Heart right ventricle (tissue), 16 donors: ENCODE measurements around the gene DDIT4. TPM values are rescaled to one million over a fixed set of nuclear protein-coding genes. Genes with fewer than 3 reads are reported as not detected.
"Not testable (repeated sequence)": the region's sequence is repeated elsewhere in the genome, so short reads cannot be mapped to it uniquely, and the experiment has no call there.

ENCODE experiments used
- ATAC-seq, 8 donors: fragments of 200-7000 bp; cut with Tn5 transposase; one replicate each; pipeline ENCODE4 v1.9.1; 2020; ENCODE audit warnings: mild to moderate bottlenecking in 8 of 8, moderate library complexity in 8 of 8, moderate number of reproducible peaks in 1 of 8
- DNase-seq, 2 donors: peaks; one replicate each; pipeline ENCODE4 v3.0.0-alpha.2; 2020
- H3K27ac ChIP-seq, 10 donors: fragments of 200-600 bp; sonication (generic) in 2 of 10; one replicate each; pipeline versions ENCODE4 v1.5.0 to v1.8.0; 2020 to 2022; ENCODE audit warnings: mild to moderate bottlenecking in 3 of 10
- H3K27me3 ChIP-seq, 7 donors: fragments of 200-600 bp; one replicate each; pipeline ENCODE4 v1.8.0; 2021 to 2022; ENCODE audit warnings: mild to moderate bottlenecking in 2 of 7
- H3K36me3 ChIP-seq, 9 donors: fragments of 200-600 bp; sonication (generic) in 1 of 9; one replicate each; pipeline versions ENCODE4 v1.5.0 to v1.8.0; 2020 to 2022; ENCODE audit warnings: mild to moderate bottlenecking in 2 of 9
- H3K4me1 ChIP-seq, 9 donors: fragments of 200-600 bp; sonication (generic) in 1 of 9; one replicate each; pipeline versions ENCODE4 v1.5.0 to v1.8.0; 2020 to 2022; ENCODE audit warnings: mild to moderate bottlenecking in 4 of 9
- H3K4me3 ChIP-seq, 10 donors: fragments of 200-600 bp; sonication (generic) in 2 of 10; one replicate each; pipeline versions ENCODE4 v1.5.0 to v1.8.0; 2020 to 2022; ENCODE audit warnings: mild to moderate bottlenecking in 7 of 10, moderate library complexity in 2 of 10
- H3K9me3 ChIP-seq, 11 donors: fragments of 200-600 bp in 10 of 11; sonication (generic) in 2 of 11; one replicate each; pipeline versions ENCODE4 v1.5.0 to v1.8.0; 2013 to 2022; ENCODE audit warnings: mild to moderate bottlenecking in 2 of 11, control low read depth in 1 of 11, moderate library complexity in 1 of 11
- CTCF ChIP-seq, 9 donors: fragments of 200-600 bp; sonication (generic) in 2 of 9; IDR thresholded peaks; one replicate each; pipeline versions ENCODE4 v1.5.0 to v1.8.0; 2021 to 2022; ENCODE audit warnings: antibody characterized with exemption in 9 of 9, mild to moderate bottlenecking in 5 of 9, moderate library complexity in 1 of 9
- WGBS, 2 donors: extraction: QIAGEN DNeasy Blood & Tissue Kit; methylation state at CpG; one replicate each; pipeline ENCODE4 v1.1.7; 2013; ENCODE audit warnings: inconsistent platforms in 1 of 2; 5-methylcytosine and 5-hydroxymethylcytosine counted together
- intact Hi-C, 10 donors: fragments of 100-400 bp; cut with DNase I; formaldehyde crosslinking; loops; one replicate each; pipeline versions ENCODE4 v1.11.1 to v1.14.2; 2022
- polyA plus RNA-seq, 2 donors: library from polyadenylated mRNA; stranded (reverse); fragments of 200-250 nt; gene quantifications; one replicate each; pipeline ENCODE4 v1.2.3, GENCODE V29; 2013
- total RNA-seq, 10 donors: library from RNA; stranded (reverse); fragmentation: NEBNext Ultra II Directional in 3 of 10; extraction: Animal tissue kit (Norgen Biotek cat#: 25700) in 3 of 10; gene quantifications; one replicate each; pipeline versions ENCODE4 v1.2.1 to v1.2.4, GENCODE V29; 2021 to 2023
- donor health status: Arrhythmogenic right ventricular cardiomyopathy.
- donor health status: ischemic (EF 13 %, LVEDD 7.1; RV severe dilation, severe dysfunction).
- donor health status: healthy with polysubstance abuse.
- donor health status: DM: no; HTN: yes; CAD: no.
- donor health status: DM: no; HTN: no; CAD: no.
- donor health status: ischemic (EF 25% LVEDD 6.9; RV normal size, moderate dysfunction).
- donor health status: ischemic (EF 25% LVEDD 5.7; RV mildly dilated, moderate dysfunction).
- donor health status: healthy.
- donor health status: DM: yes; HTN: yes; CAD: no.
- donor health status: Ischemic cardiomyopathy.
- donor health status: ischemic (EF 35%, LVEDD 5.7; RV mildly dilated, moderate dysfunction).
- donor health status: nonischemic (EF 11% LVEDD 7.7; RV severe dilation, severe dysfunction).
- donor health status: DM: yes; HTN: yes; CAD: no.
- donor health status: PGD.
- donor health status: ischemic (EF 29% LVEDD 5.4; RV normal size, mild dysfunction).
- donor health status: nonischemic (EF 23%, LVEDD 6.1; RV moderate dilation, normal function).

DDIT4 gene
- total and polyA plus RNA-seq, 12 donors: 13.6 to 135 (median 39.6) TPM

DNA sequence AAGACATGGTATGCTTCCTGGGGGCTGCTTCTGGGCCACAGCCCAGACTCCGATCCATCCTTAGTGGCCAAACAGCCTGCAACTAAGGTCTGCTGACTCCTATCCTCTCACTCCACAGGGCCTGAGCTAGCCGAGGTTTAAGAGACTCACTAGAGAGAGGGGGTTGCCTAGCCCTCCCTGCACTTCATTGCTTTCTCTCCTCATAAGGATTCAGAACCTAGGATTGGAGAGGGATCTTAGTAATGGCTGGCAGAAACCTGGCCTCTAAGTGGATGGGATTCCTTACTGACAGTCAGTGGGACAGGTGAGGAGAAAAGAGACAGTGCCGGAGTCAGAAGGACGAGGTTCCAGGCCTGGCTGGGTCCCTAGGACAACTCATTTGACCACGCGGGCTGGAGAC is 8.2 kb upstream of the DDIT4 start:
- no peaks in the 10 kb centered on the region for H3K27me3 ChIP-seq
- H3K4me1 ChIP-seq: peaks cover 2 to 31% (median 17%) of the 10 kb centered on the region in 9 donors
- no peak for ATAC-seq
- H3K4me3 ChIP-seq: no peak overlapping the region
- no peaks in the 10 kb centered on the region for H3K9me3 ChIP-seq
- DNase-seq: no peak
- TF ChIP-seq CTCF (IDR thresholded peaks at IDR 0.05): no peak
- 79 to 87% methylated on average over 6 of the region's 6 CpGs for WGBS, 2 donors
- intact Hi-C loops: no loop called here
- H3K36me3 ChIP-seq: no peaks in the 10 kb centered on the region
- no peak overlapping the region for H3K27ac ChIP-seq

- no peaks in the 10 kb centered on the region for H3K27me3 ChIP-seq
- 93 to 96% methylated on average over 11 of the region's 11 CpGs for WGBS, 2 donors
- H3K4me1 ChIP-seq: peaks cover 0 to 24% (median 17%) of the 10 kb centered on the region in 9 donors
- no peak overlapping the region for H3K4me3 ChIP-seq
- no peaks in the 10 kb centered on the region for H3K36me3 ChIP-seq
- H3K9me3 ChIP-seq: no peaks in the 10 kb centered on the region
- TF ChIP-seq CTCF (IDR thresholded peaks at IDR 0.05): no peak
- no peak overlapping the region for H3K27ac ChIP-seq
- DNase-seq: no peak
- intact Hi-C loops: no loop called here
- ATAC-seq: no peak
Measured at GRCh38 chr10:72265990-72266865, 7.5 kb upstream of the DDIT4 start.

GRCh38 chr10:72267381-72267780 is 6.3 kb upstream of the DDIT4 start:
- intact Hi-C loops: no loop called here
- no peak for DNase-seq
- WGBS, 2 donors: 90 to 92% methylated on average over 6 of the region's 6 CpGs
- no peak overlapping the region for H3K27ac ChIP-seq
- H3K36me3 ChIP-seq: no peaks in the 10 kb centered on the region
- no peaks in the 10 kb centered on the region for H3K9me3 ChIP-seq
- TF ChIP-seq CTCF (IDR thresholded peaks at IDR 0.05): no peak
- no peak overlapping the region for H3K4me3 ChIP-seq
- no peak for ATAC-seq
- H3K4me1 ChIP-seq: peaks cover 0 to 25% (median 19%) of the 10 kb centered on the region in 9 donors
- H3K27me3 ChIP-seq: no peaks in the 10 kb centered on the region

GRCh38 chr10:72267819-72268399 is 5.8 kb upstream of the DDIT4 start:
- WGBS, 2 donors: 94 to 95% methylated on average over 15 of the region's 15 CpGs
- Histone ChIP-seq H3K27ac (no peak overlapping the region), H3K27me3 (no peaks in the 10 kb centered on the region), H3K4me1 (peaks cover 0 to 31% (median 21%) of the 10 kb centered on the region in 9 donors), H3K9me3 (no peaks in the 10 kb centered on the region), H3K36me3 (no peaks in the 10 kb centered on the region), H3K4me3 (no peak overlapping the region)
- TF ChIP-seq CTCF (IDR thresholded peaks at IDR 0.05): no peak
- intact Hi-C loops: no loop called here
- DNase-seq (no peak), ATAC-seq (no peak)

GRCh38 chr10:72268475-72269200 is 5.1 kb upstream of the DDIT4 start:
- H3K4me3 ChIP-seq, DNase-seq, intact Hi-C loops, H3K36me3 ChIP-seq, H3K27ac ChIP-seq, ATAC-seq, H3K9me3 ChIP-seq, H3K27me3 ChIP-seq: not testable (repeated sequence)
- peaks cover 0 to 30% (median 17%) of the 10 kb centered on the region in 9 donors for H3K4me1 ChIP-seq
- 94 to 100% methylated on average over 5 of the region's 5 CpGs for WGBS, 2 donors
